ENCODE data around the gene CSNK1G1. TPM values are rescaled to one million over a fixed set of nuclear protein-coding genes. Genes with fewer than 3 reads are reported as not detected.
"Not testable (repeated sequence)": the region's sequence is repeated elsewhere in the genome, so short reads cannot be mapped to it uniquely, and the experiment has no call there.

The CSNK1G1 gene
- polyA plus RNA-seq, 1 of the 3 experiments (the other 2 are of a cell fraction), result 10.2 TPM

DNA sequence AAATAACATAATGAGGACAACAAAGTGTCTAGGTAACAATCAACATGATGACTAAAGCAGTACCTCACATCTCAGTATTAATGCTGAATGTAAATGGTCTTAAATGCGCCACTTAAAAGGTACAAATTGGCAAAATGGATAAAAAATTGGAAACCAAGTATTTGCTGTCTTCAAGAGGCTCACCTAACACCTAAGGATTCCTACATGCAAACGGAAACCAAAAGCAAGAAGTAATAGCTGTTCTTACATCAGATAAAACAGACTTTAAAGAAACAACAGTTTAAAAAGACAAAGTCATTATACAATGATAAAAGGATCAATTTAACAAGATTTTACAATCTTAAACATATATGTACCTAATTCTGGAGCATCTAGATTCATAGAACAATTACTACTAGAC is 22.5 kb downstream of the CSNK1G1 start (continued):
- no peak for TF ChIP-seq NRF1 (IDR thresholded peaks at IDR 0.05; ENCODE audit: low read depth, low read length)
- no peak for TF ChIP-seq RFX5 (IDR thresholded peaks at IDR 0.05; ENCODE audit: low read length)
- no peak for TF ChIP-seq POLR2AphosphoS5 (IDR thresholded peaks at IDR 0.05; ENCODE audit: low read depth, low read length)
- no peak for TF ChIP-seq EP300 (IDR thresholded peaks at IDR 0.05; ENCODE audit: borderline replicate concordance in 1 of 2, low read depth in 1 of 2, low read length in 1 of 2)
- no peak for TF ChIP-seq MXI1 (IDR thresholded peaks at IDR 0.05; ENCODE audit: low read depth, low read length)

DNA sequence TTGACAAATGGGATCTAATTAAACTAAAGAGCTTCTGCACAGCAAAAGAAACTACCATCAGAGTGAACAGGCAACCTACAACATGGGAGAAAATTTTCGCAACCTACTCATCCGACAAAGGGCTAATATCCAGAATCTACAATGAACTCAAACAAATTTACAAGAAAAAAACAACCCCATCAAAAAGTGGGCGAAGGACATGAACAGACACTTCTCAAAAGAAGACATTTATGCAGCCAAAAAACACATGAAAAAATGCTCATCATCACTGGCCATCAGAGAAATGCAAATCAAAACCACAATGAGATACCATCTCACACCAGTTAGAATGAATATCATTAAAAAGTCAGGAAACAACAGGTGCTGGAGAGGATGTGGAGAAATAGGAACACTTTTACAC is 24.3 kb downstream of the CSNK1G1 start:
- H3K27ac ChIP-seq (ENCODE audit: low read depth in 2 of 2, low read length in 1 of 2); H3K9ac ChIP-seq; H3K4me3 ChIP-seq (ENCODE audit: low read depth in 2 of 2, low read length in 1 of 2); H3K9me2 ChIP-seq; POLR2A ChIA-PET; DNase-seq; CTCF ChIA-PET; H3K4me2 ChIP-seq; H3K36me3 ChIP-seq (replicated peaks in 1 of 2; ENCODE audit: control insufficient read depth in 1 of 2, insufficient read depth in 2 of 2, low read length in 1 of 2); H3K27me3 ChIP-seq (ENCODE audit: insufficient read depth); H2AFZ ChIP-seq (ENCODE audit: low read depth); H3K9me3 ChIP-seq; H3K4me1 ChIP-seq (ENCODE audit: control insufficient read depth in 1 of 2, insufficient read depth in 2 of 2, low read depth in 1 of 2, low read length in 1 of 2): not testable (repeated sequence)
- peaks cover 17% of the 10 kb centered on the region for H3F3A ChIP-seq (replicated peaks; ENCODE audit: insufficient read depth)
- H4K20me1 ChIP-seq (ENCODE audit: insufficient read depth), result peaks cover 22% of the 10 kb centered on the region
- 54% methylated on average over 2 of the region's 3 CpGs for WGBS (ENCODE audit: low lambda C conversion rate)
- peaks cover 57% of the 10 kb centered on the region for H3K79me2 ChIP-seq (ENCODE audit: insufficient read depth)

DNA sequence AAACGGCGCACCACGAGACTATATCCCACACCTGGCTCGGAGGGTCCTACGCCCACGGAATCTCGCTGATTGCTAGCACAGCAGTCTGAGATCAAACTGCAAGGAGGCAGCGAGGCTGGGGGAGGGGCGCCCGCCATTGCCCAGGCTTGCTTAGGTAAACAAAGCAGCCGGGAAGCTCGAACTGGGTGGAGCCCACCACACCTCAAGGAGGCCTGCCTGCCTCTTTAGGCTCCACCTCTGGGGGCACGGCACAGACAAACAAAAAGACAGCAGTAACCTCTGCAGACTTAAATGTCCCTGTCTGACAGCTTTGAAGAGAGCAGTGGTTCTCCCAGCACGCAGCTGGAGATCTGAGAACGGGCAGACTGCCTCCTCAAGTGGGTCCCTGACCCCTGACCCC is 29.0 kb downstream of the CSNK1G1 start:
- Histone ChIP-seq H4K20me1 (ENCODE audit: insufficient read depth) (peaks cover 42% of the 10 kb centered on the region), H3F3A (replicated peaks; ENCODE audit: insufficient read depth) (peaks cover 12% of the 10 kb centered on the region), H3K79me2 (ENCODE audit: insufficient read depth) (peaks cover 63% of the 10 kb centered on the region)
- H3K27me3 ChIP-seq (ENCODE audit: insufficient read depth); H3K4me1 ChIP-seq (ENCODE audit: control insufficient read depth in 1 of 2, insufficient read depth in 2 of 2, low read depth in 1 of 2, low read length in 1 of 2); H2AFZ ChIP-seq (ENCODE audit: low read depth); H3K27ac ChIP-seq (ENCODE audit: low read depth in 2 of 2, low read length in 1 of 2); H3K9me3 ChIP-seq; DNase-seq; H3K4me2 ChIP-seq; H3K36me3 ChIP-seq (replicated peaks in 1 of 2; ENCODE audit: control insufficient read depth in 1 of 2, insufficient read depth in 2 of 2, low read length in 1 of 2); H3K4me3 ChIP-seq (ENCODE audit: low read depth in 2 of 2, low read length in 1 of 2); H3K9ac ChIP-seq; H3K9me2 ChIP-seq; CTCF ChIA-PET; POLR2A ChIA-PET: not testable (repeated sequence)
- no CpG with 5 or more reads among the region's 15 CpGs for WGBS (ENCODE audit: low lambda C conversion rate)

DNA sequence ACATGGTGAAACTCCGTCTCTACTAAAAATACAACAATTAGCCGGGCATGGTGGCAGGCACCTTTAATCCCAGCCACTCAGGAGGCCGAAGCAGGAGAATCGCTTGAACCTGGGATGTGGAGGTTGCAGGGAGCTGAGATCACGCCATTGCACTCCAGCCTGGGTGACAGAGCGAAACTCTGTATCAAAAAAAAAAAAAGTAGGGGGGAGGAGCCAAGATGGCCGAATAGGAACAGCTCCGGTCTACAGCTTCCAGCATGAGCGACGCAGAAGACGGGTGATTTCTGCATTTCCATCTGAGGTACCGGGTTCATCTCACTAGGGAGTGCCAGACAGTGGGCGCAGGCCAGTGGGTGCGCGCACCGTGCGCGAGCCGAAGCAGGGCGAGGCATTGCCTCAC is 29.5 kb downstream of the CSNK1G1 start:
- POLR2A ChIA-PET; H3K36me3 ChIP-seq (replicated peaks in 1 of 2; ENCODE audit: control insufficient read depth in 1 of 2, insufficient read depth in 2 of 2, low read length in 1 of 2); H3K27ac ChIP-seq (ENCODE audit: low read depth in 2 of 2, low read length in 1 of 2); H3K4me3 ChIP-seq (ENCODE audit: low read depth in 2 of 2, low read length in 1 of 2); H3K27me3 ChIP-seq (ENCODE audit: insufficient read depth); CTCF ChIA-PET; H3K9me3 ChIP-seq; H2AFZ ChIP-seq (ENCODE audit: low read depth); DNase-seq; H3K9ac ChIP-seq; H3K9me2 ChIP-seq; H3K4me1 ChIP-seq (ENCODE audit: control insufficient read depth in 1 of 2, insufficient read depth in 2 of 2, low read depth in 1 of 2, low read length in 1 of 2); H3K4me2 ChIP-seq: not testable (repeated sequence)
- Histone ChIP-seq H3F3A (replicated peaks; ENCODE audit: insufficient read depth) (peaks cover 12% of the 10 kb centered on the region), H4K20me1 (ENCODE audit: insufficient read depth) (peaks cover 45% of the 10 kb centered on the region), H3K79me2 (ENCODE audit: insufficient read depth) (peaks cover 64% of the 10 kb centered on the region)
- 95% methylated on average over 12 of the region's 20 CpGs for WGBS (ENCODE audit: low lambda C conversion rate)

Data from SK-N-SH (cell line).